ENCODE data around the gene UGT1A6.

The UGT1A6 gene

DNA sequence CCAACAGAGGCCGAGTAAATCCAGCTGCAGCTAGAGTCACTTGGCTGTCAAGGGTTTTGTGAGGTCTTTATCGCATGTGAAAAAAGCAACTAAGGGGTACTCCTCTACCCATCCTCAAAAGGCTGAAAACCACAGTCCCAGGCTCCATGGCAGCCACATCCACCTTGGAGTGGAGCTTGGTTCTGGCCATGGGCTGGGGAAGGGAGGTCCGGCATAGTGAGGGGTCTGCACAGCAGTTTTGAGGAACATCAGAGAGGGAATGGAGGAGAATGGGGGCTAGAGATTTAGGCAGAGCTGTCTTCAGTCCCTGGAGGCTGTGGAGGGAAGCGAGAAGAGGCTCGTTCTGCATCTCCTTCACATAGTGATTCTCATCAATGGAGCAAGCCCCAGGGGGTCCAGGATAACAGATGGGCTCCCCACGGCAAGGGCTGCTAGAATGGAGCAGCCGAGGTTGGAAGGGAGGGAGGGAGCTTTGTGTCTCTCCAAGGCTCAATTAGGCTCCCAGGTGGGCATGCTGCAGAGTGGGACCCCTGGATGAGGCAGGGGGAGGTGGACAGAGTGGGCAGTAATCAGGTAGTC lies 106.5 kb downstream of the UGT1A6 start:
- Histone ChIP-seq H2AFZ (ENCODE audit: low read length) (no peak overlapping the region), H3K9ac (ENCODE audit: low read length) (no peak overlapping the region), H3K9me2 (replicated peaks; ENCODE audit: insufficient read depth, low read length) (no peaks in the 10 kb centered on the region), H3K4me3 (ENCODE audit: low read length) (no peak overlapping the region), H3K27me3 (replicated peaks; ENCODE audit: insufficient read depth, low read length) (no peaks in the 10 kb centered on the region), H3K79me2 (ENCODE audit: low read length) (no peaks in the 10 kb centered on the region), H3K4me2 (ENCODE audit: low read depth, low read length) (no peak overlapping the region), H3K27ac (ENCODE audit: low read length) (no peak overlapping the region), H3K4me1 (ENCODE audit: low read length) (peaks cover 11% of the 10 kb centered on the region), H3F3A (ENCODE audit: insufficient read depth, low read length) (no peaks in the 10 kb centered on the region), H3K36me3 (replicated peaks; ENCODE audit: insufficient read depth, low read length) (no peaks in the 10 kb centered on the region), H4K20me1 (ENCODE audit: insufficient read depth, low read length) (no peaks in the 10 kb centered on the region), H3K9me3 (replicated peaks; ENCODE audit: insufficient read depth, low read length) (no peaks in the 10 kb centered on the region)
- TF ChIP-seq EZH2phosphoT487 (IDR thresholded peaks at IDR 0.05; ENCODE audit: low read length) (no peak), EZH2 (optimal IDR thresholded peaks at IDR 0.05; ENCODE audit: low read depth, low read length) (no peak)
- TF ChIP-seq, protein P1, sequence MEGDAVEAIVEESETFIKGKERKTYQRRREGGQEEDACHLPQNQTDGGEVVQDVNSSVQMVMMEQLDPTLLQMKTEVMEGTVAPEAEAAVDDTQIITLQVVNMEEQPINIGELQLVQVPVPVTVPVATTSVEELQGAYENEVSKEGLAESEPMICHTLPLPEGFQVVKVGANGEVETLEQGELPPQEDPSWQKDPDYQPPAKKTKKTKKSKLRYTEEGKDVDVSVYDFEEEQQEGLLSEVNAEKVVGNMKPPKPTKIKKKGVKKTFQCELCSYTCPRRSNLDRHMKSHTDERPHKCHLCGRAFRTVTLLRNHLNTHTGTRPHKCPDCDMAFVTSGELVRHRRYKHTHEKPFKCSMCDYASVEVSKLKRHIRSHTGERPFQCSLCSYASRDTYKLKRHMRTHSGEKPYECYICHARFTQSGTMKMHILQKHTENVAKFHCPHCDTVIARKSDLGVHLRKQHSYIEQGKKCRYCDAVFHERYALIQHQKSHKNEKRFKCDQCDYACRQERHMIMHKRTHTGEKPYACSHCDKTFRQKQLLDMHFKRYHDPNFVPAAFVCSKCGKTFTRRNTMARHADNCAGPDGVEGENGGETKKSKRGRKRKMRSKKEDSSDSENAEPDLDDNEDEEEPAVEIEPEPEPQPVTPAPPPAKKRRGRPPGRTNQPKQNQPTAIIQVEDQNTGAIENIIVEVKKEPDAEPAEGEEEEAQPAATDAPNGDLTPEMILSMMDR (IDR thresholded peaks at IDR 0.05; ENCODE audit: low read length) = no peak
- no peak for DNase-seq

DNA sequence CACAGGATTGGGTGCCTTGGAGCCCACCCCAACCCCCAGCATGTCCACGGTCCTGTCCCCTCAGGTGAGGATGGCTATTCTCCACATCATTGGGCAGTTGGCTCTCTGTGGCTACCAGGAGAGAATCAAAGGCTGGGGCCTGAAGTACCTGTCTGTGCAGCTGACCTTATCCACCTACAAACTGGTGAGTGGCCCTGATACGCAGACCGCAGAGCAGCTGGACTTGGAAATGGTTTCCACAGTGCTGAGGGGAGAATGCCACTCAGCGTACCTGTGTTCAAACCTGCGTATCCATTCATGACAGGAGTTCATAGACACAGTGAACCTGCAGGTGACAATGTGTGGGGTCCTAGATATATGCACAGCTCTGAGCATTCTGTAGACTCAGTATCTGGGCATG lies 107.0 kb downstream of the UGT1A6 start:
- TF ChIP-seq, protein P1 (IDR thresholded peaks at IDR 0.05; ENCODE audit: low read length) = no peak
- TF ChIP-seq EZH2phosphoT487 (IDR thresholded peaks at IDR 0.05; ENCODE audit: low read length) = no peak
- no peak for TF ChIP-seq EZH2 (optimal IDR thresholded peaks at IDR 0.05; ENCODE audit: low read depth, low read length)
- Histone ChIP-seq H3F3A (ENCODE audit: insufficient read depth, low read length) (no peaks in the 10 kb centered on the region), H3K79me2 (ENCODE audit: low read length) (no peaks in the 10 kb centered on the region), H3K9me3 (replicated peaks; ENCODE audit: insufficient read depth, low read length) (no peaks in the 10 kb centered on the region), H4K20me1 (ENCODE audit: insufficient read depth, low read length) (no peaks in the 10 kb centered on the region), H3K4me3 (ENCODE audit: low read length) (no peak overlapping the region), H3K4me1 (ENCODE audit: low read length) (peaks cover 11% of the 10 kb centered on the region), H3K27me3 (replicated peaks; ENCODE audit: insufficient read depth, low read length) (no peaks in the 10 kb centered on the region), H2AFZ (ENCODE audit: low read length) (no peak overlapping the region), H3K9me2 (replicated peaks; ENCODE audit: insufficient read depth, low read length) (no peaks in the 10 kb centered on the region), H3K27ac (ENCODE audit: low read length) (no peak overlapping the region), H3K36me3 (replicated peaks; ENCODE audit: insufficient read depth, low read length) (no peaks in the 10 kb centered on the region), H3K9ac (ENCODE audit: low read length) (no peak overlapping the region), H3K4me2 (ENCODE audit: low read depth, low read length) (no peak overlapping the region)
- no peak for DNase-seq

DNA sequence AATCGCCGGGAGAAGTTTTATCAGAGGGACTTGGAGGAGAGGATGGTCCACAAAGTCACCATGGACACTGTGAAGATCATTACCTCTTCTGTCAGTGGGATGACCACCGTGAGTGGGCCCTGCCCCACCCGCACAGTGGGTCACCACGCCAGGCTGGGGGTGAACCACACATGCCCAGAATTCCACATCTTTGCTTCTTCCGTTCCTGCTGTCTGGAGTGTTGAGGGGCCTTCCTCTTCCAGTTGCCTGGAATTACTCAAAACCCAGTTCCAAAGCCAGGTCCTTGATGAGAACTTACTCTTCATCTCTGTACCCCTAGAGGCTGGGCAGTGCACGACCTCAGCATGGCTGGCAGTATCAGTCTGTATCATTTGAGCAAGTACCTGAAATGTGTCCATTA lies 107.5 kb downstream of the UGT1A6 start:
- peaks cover 11% of the 10 kb centered on the region for H3K4me1 ChIP-seq (ENCODE audit: low read length)
- H3F3A ChIP-seq (ENCODE audit: insufficient read depth, low read length) = no peaks in the 10 kb centered on the region
- H3K4me2 ChIP-seq (ENCODE audit: low read depth, low read length) = no peak overlapping the region
- H3K4me3 ChIP-seq (ENCODE audit: low read length) = no peak overlapping the region
- no peaks in the 10 kb centered on the region for H4K20me1 ChIP-seq (ENCODE audit: insufficient read depth, low read length)
- H3K9me3 ChIP-seq (replicated peaks; ENCODE audit: insufficient read depth, low read length) = no peaks in the 10 kb centered on the region
- TF ChIP-seq EZH2 (optimal IDR thresholded peaks at IDR 0.05; ENCODE audit: low read depth, low read length) (no peak), EZH2phosphoT487 (IDR thresholded peaks at IDR 0.05; ENCODE audit: low read length) (no peak)
- TF ChIP-seq, protein P1 (IDR thresholded peaks at IDR 0.05; ENCODE audit: low read length) = no peak
- no peak overlapping the region for H3K27ac ChIP-seq (ENCODE audit: low read length)
- no peak overlapping the region for H2AFZ ChIP-seq (ENCODE audit: low read length)
- no peak for DNase-seq
- no peaks in the 10 kb centered on the region for H3K9me2 ChIP-seq (replicated peaks; ENCODE audit: insufficient read depth, low read length)
- H3K36me3 ChIP-seq (replicated peaks; ENCODE audit: insufficient read depth, low read length) = no peaks in the 10 kb centered on the region
- no peaks in the 10 kb centered on the region for H3K79me2 ChIP-seq (ENCODE audit: low read length)
- H3K27me3 ChIP-seq (replicated peaks; ENCODE audit: insufficient read depth, low read length) = no peaks in the 10 kb centered on the region
- H3K9ac ChIP-seq (ENCODE audit: low read length) = no peak overlapping the region

All from MM.1S (cell line).